Caco-2 (cell line): ENCODE data around the gene NFATC2. TPM values are rescaled to one million over a fixed set of nuclear protein-coding genes. Genes with fewer than 3 reads are reported as not detected.

Experiments
- BruUV-seq: library from RNA; stranded (reverse); fragments of 400-500 nt; replicated peaks from 2 replicates; lab custom pipeline; 2021; lab: Mats Ljungman, UMichigan
- CTCF ChIA-PET: fragments of 300-600 bp; sonication (Branson Sonifier 250); formaldehyde crosslinking; loops from one replicate; lab custom pipeline; 2022; ENCODE audit warnings: antibody characterized with exemption; lab: Charles Lee
- POLR2A ChIA-PET: fragments of 300-600 bp; sonication (Branson Sonifier 250); formaldehyde crosslinking; loops from one replicate; lab custom pipeline; 2022; ENCODE audit warnings: antibody characterized with exemption; lab: Charles Lee
- DNase-seq, 2 experiments: peaks; one replicate each; pipeline versions ENCODE4 v3.0.0 to v3.0.0-alpha.2; 2020 to 2022
- H3K27me3 ChIP-seq: replicated peaks from 2 replicates; pipeline ENCODE4 v1.6.0; 2011; ENCODE audit warnings: low read length; ENCODE audit not compliant: control insufficient read depth, insufficient read depth
- H3K36me3 ChIP-seq: 2 replicates; pipeline ENCODE4 v1.5.1; 2011; ENCODE audit warnings: low read length; ENCODE audit not compliant: control insufficient read depth, insufficient read depth
- H3K4me1 ChIP-seq: fragments of 250-450 bp; sonication (Bioruptor Pico); 2 replicates; pipeline ENCODE4 v1.5.1; 2020; ENCODE audit warnings: mild to moderate bottlenecking
- H3K4me3 ChIP-seq: 2 replicates; pipeline ENCODE4 v1.5.1; 2011; ENCODE audit warnings: low read depth, mild to moderate bottlenecking, control low read depth, low read length
- H3K9me3 ChIP-seq: fragments of 250-450 bp; sonication (Bioruptor Pico); 2 replicates; pipeline ENCODE4 v1.5.1; 2020; ENCODE audit warnings: mild to moderate bottlenecking, moderate library complexity
- H3K27ac Mint-ChIP-seq: one replicate; pipeline ENCODE4 v1.8.0; 2022; ENCODE audit warnings: mixed read lengths; ENCODE audit not compliant: unreplicated experiment
- H3K27me3 Mint-ChIP-seq: one replicate; pipeline ENCODE4 v1.8.0; 2022; ENCODE audit warnings: mixed read lengths; ENCODE audit not compliant: insufficient read depth, unreplicated experiment
- H3K36me3 Mint-ChIP-seq: one replicate; pipeline ENCODE4 v1.8.0; 2022; ENCODE audit warnings: mild to moderate bottlenecking, mixed read lengths; ENCODE audit not compliant: insufficient read depth, unreplicated experiment
- H3K4me1 Mint-ChIP-seq: one replicate; pipeline ENCODE4 v1.8.0; 2022; ENCODE audit warnings: low read depth, mixed read lengths; ENCODE audit not compliant: unreplicated experiment
- H3K4me3 Mint-ChIP-seq: one replicate; pipeline ENCODE4 v1.8.0; 2022; ENCODE audit warnings: mild to moderate bottlenecking, moderate library complexity, mixed read lengths; ENCODE audit not compliant: unreplicated experiment
- H3K9me3 Mint-ChIP-seq: one replicate; pipeline ENCODE4 v1.8.0; 2022; ENCODE audit warnings: mixed read lengths; ENCODE audit not compliant: unreplicated experiment
- CTCF ChIP-seq, 2 experiments: fragments of 200-600 bp in 1 of 2; IDR thresholded peaks; 1 replicate in 1 of 2; 2 replicates in 1 of 2; pipeline versions ENCODE4 v1.5.1 to v1.8.0; 2011 to 2022; ENCODE audit warnings: antibody characterized with exemption in 1 of 2, control low read depth in 1 of 2, inconsistent platforms in 1 of 2, low read depth in 1 of 2, low read length in 1 of 2, mild to moderate bottlenecking in 1 of 2, moderate library complexity in 1 of 2; ENCODE audit not compliant: insufficient read depth in 1 of 2, severe bottlenecking in 1 of 2, unreplicated experiment in 1 of 2
- intact Hi-C: fragments of 100-400 bp; cut with micrococcal nuclease; formaldehyde crosslinking; loops from one replicate; pipeline ENCODE4 v1.10.0; 2022; ENCODE audit not compliant: unreplicated experiment
- total RNA-seq: library from RNA; stranded (reverse); gene quantifications from 2 replicates; pipeline ENCODE4 v1.2.3, GENCODE V29; 2022

The NFATC2 gene
- total RNA-seq, 1 experiment from 2014 or later: 20.8 TPM

- CTCF ChIA-PET: interaction anchor here (0.7 to 1.7 kb wide), 7 partner anchors 12 to 602 kb away, joined by 3 to 19 read pairs (median 4); no protein-coding TSS in a partner anchor
- Mint-ChIP-seq H3K4me1 (peaks cover 7% of the 10 kb centered on the region), H3K27ac (no peak overlapping the region), H3K36me3 (no peaks in the 10 kb centered on the region), H3K4me3 (peak overlapping the region; percentile 66), H3K9me3 (no peaks in the 10 kb centered on the region), H3K27me3 (no peaks in the 10 kb centered on the region)
- Histone ChIP-seq H3K4me1 (no peaks in the 10 kb centered on the region), H3K4me3 (peak overlapping the region; percentile 39), H3K27me3 (no peaks in the 10 kb centered on the region), H3K9me3 (no peaks in the 10 kb centered on the region), H3K36me3 (no peaks in the 10 kb centered on the region)
- no peak for TF ChIP-seq CTCF (IDR thresholded peaks at IDR 0.05; ENCODE audit: insufficient read depth in 1 of 2, low read depth in 1 of 2, low read length in 1 of 2, severe bottlenecking in 1 of 2, unreplicated experiment in 1 of 2)
- no TSS peak for BruUV-seq
- POLR2A ChIA-PET: interaction anchor here (0.6 kb wide), 1 partner anchor 21 kb away, joined by 4 read pairs; no protein-coding TSS in a partner anchor
- DNase-seq: peak; percentile 63 to 69
- intact Hi-C loops: no loop called here
These were observed 41.0 kb upstream of the NFATC2 start for GRCh38 chr20:51583499-51583898.

GRCh38 chr20:51583073-51583472 lies 40.6 kb upstream of the NFATC2 start:
- CTCF ChIA-PET: interaction anchor here (0.7 to 1.7 kb wide), 6 partner anchors 12 to 602 kb away, joined by 3 to 19 read pairs (median 4); no protein-coding TSS in a partner anchor

GRCh38 chr20:51581571-51581970 lies 39.1 kb upstream of the NFATC2 start:
- no peak for TF ChIP-seq CTCF (IDR thresholded peaks at IDR 0.05; ENCODE audit: insufficient read depth in 1 of 2, low read depth in 1 of 2, low read length in 1 of 2, severe bottlenecking in 1 of 2, unreplicated experiment in 1 of 2)
- Mint-ChIP-seq H3K27me3 (no peaks in the 10 kb centered on the region), H3K4me3 (no peak overlapping the region), H3K9me3 (no peaks in the 10 kb centered on the region), H3K4me1 (peaks cover 7% of the 10 kb centered on the region), H3K36me3 (no peaks in the 10 kb centered on the region), H3K27ac (no peak overlapping the region)
- ChIA-PET POLR2A (no interaction called here), CTCF (interaction anchor here (0.6 kb wide), 1 partner anchor 18 kb away, joined by 3 read pairs; no protein-coding TSS in a partner anchor)
- Histone ChIP-seq H3K9me3 (no peaks in the 10 kb centered on the region), H3K4me1 (no peaks in the 10 kb centered on the region), H3K36me3 (no peaks in the 10 kb centered on the region), H3K4me3 (no peak overlapping the region), H3K27me3 (no peaks in the 10 kb centered on the region)
- no peak for DNase-seq
- intact Hi-C loops: no loop called here
- BruUV-seq: no TSS peak

More at GRCh38 chr20:51583073-51583472, 40.6 kb upstream of the NFATC2 start:
- peak overlapping the region; percentile 39 for H3K4me3 ChIP-seq
- H3K9me3 Mint-ChIP-seq: no peaks in the 10 kb centered on the region
- H3K27ac Mint-ChIP-seq: no peak overlapping the region
- intact Hi-C loops: no loop called here
- no peaks in the 10 kb centered on the region for H3K27me3 Mint-ChIP-seq
- POLR2A ChIA-PET: interaction anchor here (0.6 kb wide), 1 partner anchor 20 kb away, joined by 4 read pairs; no protein-coding TSS in a partner anchor
- no peaks in the 10 kb centered on the region for H3K9me3 ChIP-seq
- DNase-seq: no peak
- H3K36me3 Mint-ChIP-seq: no peaks in the 10 kb centered on the region
- H3K4me1 ChIP-seq: no peaks in the 10 kb centered on the region
- H3K4me3 Mint-ChIP-seq: peak overlapping the region; percentile 66
- H3K27me3 ChIP-seq: no peaks in the 10 kb centered on the region
- H3K4me1 Mint-ChIP-seq: peaks cover 7% of the 10 kb centered on the region
- BruUV-seq: TSS peak; percentile 34
- no peaks in the 10 kb centered on the region for H3K36me3 ChIP-seq
- no peak for TF ChIP-seq CTCF (IDR thresholded peaks at IDR 0.05; ENCODE audit: insufficient read depth in 1 of 2, low read depth in 1 of 2, low read length in 1 of 2, severe bottlenecking in 1 of 2, unreplicated experiment in 1 of 2)
